Measurements from ENCODE around the gene EVPLL.
"Not testable (repeated sequence)": the region's sequence is repeated elsewhere in the genome, so short reads cannot be mapped to it uniquely, and the experiment has no call there.

The EVPLL gene

DNA sequence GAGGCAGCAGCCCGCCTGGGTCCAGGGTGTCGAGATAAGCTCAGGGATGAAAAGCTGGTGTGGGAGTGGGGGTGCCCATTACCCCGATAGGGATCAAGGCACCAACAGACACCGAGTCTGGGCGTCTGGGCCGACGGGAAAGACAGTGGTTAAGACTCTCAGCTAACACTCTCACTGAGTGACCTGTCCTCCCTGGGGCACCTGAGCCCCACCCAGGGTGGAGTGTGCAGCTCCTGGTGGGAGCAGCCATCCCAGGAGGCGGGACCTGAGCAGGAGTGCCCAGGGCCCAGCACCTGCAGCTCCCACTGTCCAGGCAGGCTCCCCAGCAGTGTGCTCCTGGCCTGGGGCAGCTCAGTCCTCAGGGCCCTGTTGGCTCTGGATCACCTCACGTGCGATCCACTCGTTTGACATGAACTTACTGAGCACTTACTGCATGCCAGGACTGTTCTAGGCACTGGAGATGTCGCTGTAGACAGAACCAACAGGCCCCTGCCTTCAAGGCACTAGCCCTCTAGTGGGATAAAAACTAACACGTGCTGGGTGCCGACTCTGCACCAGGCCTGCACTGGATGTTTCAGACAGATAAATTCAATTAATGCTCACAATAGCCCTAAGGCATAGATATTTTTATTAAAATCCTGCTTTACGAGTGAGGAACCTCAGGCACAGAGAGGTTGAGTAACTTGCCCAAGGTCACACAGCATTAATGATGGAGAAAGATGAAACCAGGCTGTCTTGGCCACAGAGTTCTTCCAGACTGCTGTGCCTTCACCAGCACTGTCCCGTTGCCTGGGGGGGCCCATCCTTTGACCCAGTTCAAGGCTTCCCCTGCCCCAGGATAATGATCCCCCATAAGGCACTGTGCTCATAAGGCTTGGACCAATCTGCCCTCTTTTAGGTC is 1.9 kb downstream of the EVPLL start:
- DNase-seq: no peak

DNA sequence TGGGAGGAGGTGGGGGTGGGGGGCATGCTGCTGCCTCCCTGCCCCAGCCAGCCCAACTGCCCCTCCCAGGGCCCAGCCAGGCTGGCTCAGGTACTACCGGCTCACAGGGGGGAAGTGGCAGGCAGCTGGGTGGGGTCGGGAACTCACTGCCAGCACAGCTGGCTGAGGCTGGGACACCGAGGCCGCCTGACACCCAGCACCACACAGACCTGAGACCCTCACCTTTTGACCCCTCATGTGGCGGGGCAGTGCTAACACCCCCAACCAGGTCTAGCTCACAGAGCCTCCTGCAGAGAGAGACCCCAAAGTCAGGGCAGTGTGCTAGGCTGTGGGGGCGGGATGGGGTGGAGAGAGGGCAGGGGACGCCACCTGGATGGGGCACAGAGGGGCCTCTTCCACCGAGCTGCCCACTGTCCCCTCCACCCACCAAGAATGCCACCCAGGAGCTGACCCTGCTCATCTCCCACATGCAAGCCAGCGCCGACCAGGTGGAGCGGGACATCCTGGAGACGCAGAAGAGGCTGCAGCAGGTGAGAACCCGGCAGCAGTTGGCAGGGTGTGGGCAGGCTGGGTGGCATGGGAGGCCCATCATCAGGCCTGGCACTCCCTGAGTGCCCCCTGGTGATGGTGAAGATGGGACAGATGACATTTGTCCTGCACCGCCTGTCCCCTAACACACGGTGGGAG is 3.0 kb downstream of the EVPLL start:
- no peak for DNase-seq

DNA sequence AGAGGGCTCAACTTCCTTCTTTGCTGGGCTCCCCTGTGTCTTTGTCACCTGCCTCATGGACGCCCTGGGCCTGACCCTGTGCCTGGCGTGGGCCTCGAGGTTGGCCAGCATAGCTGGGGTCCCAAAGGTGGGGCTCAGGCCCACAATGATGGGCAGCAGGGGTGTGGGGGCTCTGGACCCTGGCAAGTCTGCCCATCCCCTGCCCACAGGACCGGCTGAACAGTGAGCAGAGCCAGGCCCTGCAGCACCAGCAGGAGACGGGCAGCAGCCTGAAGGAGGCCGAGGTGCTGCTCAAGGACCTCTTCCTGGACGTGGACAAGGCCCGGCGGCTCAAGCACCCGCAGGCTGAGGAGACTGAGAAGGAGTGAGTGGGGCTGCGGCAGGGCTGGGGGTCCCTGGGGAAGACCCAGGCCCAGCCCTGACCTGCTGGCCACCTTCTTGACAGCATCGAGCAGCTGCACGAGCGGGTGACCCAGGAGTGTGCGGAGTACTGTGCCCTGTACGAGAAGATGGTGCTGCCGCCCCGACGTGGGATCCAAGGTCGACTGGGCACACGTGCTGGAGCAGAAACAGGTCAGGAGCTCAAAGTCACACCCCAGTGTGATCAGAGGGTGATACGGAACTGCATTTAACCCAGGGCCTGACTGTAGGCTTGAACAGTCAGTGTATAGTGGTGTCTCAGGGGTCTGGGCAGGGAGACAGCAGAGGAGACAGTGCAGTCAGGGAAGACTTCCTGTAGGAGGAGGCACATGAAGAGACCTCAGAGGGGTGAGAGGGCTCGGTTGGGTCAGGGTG is 3.8 kb downstream of the EVPLL start:
- no peak for DNase-seq

DNA sequence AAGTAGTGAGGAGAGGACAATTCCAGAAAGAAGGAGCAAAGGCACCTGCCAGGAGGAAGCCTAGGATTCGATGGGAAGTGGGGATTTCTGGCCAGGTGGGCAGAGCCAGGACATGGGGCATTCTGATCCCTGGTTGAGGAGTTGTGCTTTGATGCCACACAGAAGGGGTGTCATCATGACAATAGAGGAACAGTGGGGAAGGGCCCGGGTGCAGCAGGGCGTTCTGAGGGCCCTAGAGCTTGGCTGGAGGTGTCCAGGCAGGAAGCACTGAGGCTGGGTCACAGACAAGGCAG is 4.3 kb downstream of the EVPLL start:
- DNase-seq: no peak

DNA sequence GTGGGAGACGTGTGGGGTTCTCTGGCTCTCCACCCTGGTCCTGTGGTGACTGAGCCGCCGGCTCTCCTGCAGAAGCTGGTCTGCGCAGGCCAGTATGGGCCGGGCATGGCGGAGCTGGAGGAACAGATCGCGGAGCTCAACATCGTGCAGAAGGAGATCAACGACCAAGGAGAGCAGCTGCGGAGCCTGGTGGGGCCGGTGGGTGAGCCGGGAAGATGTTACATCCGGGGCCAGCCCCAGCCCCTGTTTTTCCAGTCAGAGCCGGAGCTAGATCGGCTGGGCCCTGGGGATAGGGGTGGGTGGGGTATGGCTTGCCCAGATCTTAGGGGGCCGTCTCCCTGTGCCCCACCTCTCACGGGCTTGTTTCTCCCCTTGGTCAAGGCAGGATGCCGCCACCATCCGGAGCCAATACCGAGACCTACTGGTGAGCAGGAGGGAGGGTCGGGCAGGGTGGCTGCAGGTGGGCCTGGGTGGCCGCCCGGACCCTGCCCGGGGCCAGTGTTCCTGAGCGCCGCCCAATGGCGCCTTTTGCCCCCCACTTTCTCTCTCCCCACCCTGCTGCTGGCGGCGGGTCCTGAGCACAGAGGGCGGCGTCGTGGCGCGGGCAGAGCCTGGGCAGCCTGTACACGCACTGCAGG is 5.0 kb downstream of the EVPLL start:
- DNase-seq: no peak

DNA sequence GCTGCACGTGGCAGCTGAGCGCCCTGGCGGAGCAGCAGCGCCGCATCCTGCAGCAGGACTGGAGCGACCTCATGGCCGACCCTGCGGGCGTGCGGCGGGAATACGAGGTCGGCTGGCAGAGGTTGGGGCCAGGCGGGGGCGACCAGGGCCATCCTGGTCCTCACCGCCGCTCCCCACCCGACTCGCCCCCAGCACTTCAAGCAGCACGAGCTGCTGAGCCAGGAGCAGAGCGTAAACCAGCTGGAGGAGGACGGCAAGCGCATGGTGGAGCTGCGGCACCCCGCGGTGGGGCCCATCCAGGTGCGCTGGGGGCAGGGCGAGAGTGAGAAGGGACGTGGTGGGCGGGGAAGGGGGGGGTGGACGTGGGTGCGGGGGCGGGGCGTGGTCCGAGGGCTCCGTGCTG is 5.5 kb downstream of the EVPLL start:
- DNase-seq: not testable (repeated sequence)

DNA sequence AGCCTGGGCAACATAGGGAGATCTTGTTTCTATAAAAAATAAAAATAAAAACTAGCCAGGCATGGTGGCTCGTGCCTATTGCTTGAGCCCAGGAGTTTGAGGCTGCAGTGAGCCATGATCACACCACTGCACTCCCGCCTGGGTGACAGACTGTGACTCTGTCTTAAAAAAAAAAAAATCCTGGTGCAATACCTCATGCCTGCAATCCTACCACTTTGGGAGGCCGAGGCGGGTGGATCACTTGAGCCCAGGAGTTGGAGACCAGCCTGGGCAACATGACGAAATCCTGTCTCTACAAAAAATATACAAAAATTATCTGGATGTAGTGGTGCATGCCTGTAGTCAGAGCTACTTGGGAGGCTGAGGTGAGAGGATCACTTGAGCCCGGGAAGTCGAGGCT is 6.7 kb downstream of the EVPLL start:
- DNase-seq: not testable (repeated sequence)

DNA sequence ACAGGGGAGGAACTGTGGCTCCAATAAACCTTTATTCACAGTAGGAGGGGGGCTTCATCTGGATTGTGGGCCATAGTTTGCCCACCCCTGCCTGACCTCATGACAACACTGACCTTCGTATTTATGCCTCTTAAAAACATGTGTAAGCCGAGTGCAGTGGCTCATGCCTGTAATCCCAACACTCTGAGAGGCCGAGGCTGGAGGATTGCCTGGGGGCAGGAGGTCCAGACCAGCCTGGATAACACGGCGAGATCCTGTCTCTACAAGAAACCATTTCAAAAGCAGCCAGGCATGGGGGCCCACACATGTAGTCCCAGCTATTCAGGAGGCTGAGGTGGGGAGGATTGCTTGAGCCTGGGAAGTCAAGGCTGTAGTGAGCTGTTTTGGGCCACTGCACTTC is 10.0 kb downstream of the EVPLL start:
- DNase-seq: not testable (repeated sequence)

DNA sequence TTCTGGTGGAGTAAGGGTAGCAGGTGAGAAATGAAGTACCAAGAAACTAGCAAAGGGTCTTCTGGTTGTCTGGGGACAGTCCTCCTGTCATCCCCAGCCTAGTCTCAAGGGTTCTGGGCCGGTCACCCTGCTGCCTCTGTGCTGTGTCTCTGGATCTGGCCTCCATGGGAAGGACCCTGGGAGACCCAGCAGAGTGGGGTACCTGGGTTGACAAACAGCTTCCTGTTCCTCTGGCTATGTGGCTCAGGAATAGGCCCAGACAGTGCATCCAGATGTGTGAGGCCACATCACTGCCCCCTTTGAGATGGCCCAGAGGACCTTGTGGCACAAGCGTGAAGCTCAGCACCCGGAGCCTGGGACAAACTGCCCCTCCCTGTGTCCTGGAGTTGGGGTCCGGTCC is 10.7 kb downstream of the EVPLL start:
- DNase-seq: not testable (repeated sequence)

DNA sequence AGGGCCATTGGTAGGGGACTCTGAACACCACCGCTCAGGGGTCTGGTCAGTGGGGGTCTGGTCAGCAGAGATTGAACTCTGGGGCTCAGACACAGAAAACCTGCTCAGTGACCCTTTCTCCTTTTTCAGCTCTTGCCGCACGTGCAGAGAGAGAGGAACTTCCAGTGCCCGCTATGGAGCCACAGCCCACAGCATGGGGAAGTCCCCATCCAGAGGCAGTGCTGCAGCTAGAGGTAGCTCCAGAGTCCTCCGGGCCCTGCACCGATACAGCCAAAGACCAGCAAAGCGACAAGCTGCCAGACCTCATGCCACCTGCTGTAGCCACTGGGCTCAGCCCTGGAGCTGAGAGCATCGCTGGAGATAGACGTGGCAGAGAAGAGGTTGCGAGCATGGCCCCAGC is 11.2 kb downstream of the EVPLL start:
- not testable (repeated sequence) for DNase-seq

DNA sequence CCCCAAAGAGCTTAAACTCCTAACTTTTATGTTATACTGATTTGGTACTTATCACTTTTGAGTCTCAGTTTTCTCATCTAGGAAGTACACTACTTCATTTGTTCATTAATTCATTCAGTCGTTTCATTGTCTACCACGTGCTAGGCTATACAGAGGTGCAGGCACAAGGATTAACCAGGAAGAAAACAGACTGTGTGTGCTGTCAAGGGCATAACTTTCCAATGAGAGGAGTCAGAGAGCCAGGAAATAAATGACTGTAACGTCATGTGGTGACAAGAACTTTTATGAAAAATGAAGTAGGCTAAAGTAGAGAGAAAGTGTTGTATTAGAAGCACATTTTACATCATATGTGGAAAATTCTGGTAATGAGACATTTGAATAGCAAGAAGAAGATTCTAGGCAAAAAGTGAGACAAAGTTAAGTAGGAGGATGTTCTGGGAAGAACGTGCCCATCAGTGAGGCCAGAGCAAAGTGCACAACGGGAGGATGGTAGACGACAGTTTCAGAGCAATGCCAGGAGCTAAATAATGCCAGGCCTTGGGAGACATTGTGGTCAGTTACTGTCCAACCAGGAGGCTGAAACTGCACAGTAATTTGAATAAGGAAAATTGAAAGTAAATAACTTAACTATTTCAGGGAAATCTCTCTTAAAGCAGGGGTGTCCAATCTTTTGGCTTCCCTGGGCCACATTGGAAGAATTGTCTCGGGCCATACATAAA is 24.5 kb downstream of the EVPLL start:
- not testable (repeated sequence) for DNase-seq

DNA sequence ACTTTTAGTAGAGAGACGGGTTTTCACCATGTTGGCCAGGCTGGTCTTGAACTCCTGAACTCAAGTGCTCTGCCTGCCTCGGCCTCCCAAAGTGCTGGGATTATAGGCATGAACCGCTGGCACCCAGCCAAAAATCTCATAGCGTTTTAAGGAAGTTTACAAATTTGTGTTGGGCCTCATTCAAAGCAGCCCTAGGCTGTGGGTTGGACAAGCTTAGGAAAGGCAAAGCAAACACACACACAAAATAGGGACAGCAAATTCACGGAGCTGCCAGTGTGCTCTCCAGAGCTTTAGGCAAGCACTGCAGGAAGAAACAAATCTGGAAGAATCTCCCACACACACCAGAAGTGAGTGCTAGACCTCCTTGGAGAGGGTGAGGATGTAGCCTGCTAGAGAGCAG is 25.6 kb downstream of the EVPLL start:
- DNase-seq: not testable (repeated sequence)

DNA sequence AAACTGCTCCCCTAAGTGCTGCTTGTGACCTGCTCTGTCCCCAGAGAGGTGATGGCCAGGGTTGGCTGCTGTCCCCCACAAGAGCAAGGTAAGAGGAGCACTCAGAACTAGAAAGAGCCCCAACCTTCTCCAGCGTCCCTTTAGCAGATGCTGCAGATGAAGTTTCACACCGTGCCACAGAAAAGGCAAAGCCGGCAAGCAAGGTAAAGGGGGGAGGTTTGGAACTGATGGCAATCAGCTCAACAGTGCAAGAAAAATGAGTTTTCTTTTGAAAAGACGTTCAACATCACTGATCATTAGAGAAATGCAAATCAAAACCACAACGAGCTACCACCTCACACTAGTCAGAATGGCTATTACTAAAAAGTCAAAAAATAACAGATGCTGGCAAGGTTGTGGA is 26.0 kb downstream of the EVPLL start:
- DNase-seq: not testable (repeated sequence)

DNA sequence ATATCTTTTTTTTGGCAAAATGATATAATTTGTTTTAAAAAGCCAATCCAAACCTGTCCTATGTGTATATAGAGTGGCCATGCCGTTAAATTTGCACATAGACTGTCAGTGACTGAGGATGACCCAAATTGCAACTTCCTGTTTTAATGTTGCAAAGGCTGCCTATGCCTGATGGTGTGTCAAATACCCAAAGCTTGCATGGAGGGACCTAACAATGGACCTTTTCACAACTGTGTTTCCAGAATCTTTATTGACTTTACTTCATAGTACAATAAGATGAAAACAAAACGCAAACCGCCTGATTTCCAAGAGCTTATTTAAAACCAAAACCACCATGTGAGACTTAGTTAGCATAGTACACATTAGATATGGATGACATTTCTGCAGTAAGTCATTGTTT is 31.3 kb downstream of the EVPLL start:
- DNase-seq: not testable (repeated sequence)

DNA sequence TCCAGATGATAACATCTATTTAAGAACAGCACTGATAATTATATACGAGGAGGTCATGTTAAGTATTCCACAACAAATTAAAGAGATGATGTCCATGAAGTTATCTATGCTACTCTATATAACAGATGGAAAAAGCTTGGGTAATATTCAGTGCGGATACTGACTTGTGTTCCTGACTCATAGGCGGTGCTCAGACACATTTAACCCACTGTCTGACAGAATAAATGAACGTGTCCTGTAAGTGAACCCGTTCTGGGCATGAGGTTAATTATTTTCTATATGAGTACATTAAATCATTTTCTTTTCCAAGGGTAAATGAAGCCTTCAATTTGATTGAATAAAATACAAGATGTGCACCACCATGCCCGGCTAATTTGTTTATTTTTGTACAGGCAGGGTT is 31.7 kb downstream of the EVPLL start:
- DNase-seq: not testable (repeated sequence)

DNA sequence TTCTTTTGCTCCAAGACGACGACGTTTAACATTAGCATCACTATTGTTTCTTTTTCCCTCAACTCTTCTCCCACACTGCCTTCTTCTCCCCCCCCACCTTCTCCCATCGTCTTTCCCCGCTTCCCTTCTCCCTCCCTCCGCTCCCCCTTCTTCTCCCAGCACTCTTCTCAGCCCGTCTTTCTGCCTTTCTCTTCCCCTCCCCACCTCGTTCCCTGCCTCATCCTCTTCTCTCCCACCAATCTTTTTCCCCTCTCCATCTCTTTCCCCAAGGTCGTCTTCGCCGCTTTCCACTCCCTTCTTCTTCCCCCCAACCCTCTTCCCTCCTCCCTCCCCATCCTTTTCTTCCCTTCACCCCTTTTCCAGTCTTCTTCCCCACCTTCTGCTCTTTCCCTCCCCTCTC is 33.2 kb downstream of the EVPLL start:
- not testable (repeated sequence) for DNase-seq

DNA sequence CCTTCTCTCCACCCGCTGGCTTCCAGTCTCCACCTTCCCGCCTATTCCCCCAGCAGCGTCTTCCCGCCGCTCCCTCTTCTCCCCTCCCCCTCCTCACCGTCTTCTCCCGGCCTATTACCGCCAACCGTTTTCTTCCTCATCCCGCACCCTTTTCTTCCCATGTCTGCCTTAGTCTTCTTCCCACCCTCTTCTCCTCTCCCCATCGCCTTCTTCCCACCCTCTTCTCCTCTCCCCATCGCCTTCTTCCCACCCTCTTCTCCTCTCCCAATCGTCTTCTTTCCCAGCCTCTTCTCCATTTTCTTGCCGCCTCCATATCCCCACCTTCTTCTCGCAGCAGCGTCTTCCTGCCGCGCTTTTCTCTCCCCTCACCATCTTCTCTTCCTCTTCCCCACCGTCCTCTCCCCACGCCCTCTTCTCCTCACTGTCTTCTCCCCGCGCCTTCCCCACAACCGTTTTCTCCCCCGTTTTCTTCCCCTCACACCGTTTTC is 33.8 kb downstream of the EVPLL start:
- DNase-seq: not testable (repeated sequence)

DNA sequence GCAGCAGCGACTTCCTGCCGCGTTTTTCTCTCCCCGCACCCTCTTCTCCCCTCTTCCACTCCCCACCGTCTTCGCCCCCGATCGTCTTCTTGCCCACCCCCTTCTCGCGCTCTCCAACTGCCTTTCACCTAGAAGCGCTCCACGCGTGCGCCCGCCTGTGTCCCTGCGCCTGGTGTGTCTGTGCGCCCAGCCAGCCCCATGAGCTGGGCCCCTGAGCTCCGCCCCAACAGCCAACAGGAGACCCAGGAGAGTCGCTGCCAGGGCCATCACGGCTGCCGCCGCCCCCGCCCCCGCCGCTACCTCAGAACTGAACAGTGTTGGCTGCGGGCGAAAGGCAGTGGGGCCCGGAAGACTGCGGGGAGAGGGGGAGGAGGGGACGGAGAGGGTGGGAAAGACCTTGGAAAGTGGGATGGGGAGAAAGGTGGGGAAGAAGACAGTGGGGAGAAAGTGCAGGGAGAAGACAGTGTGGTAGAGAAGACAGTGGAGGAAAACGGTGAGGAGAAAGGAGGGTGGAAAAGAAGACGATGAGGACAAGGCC is 34.5 kb downstream of the EVPLL start:
- not testable (repeated sequence) for DNase-seq

DNA sequence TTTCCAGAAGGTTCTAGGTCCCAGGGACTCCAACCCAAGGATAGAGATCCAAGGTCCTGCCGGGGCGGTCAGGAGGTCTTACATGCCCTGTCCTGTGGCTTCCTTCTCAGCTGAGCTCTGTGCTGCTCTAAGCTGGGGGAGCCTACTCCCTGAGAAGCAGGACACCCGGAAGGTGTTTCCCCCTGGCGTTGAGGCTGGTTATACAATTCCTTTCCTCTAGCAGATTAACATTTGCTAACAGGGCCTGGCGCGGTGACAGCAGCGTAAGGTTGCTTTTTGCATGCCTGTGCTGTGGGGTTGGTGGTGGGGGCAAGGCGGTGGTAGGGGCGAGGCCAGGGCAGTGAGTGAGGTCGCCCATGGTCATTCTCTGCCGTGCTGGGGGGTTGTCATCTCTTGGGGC is 43.9 kb downstream of the EVPLL start:
- DNase-seq: not testable (repeated sequence)

DNA sequence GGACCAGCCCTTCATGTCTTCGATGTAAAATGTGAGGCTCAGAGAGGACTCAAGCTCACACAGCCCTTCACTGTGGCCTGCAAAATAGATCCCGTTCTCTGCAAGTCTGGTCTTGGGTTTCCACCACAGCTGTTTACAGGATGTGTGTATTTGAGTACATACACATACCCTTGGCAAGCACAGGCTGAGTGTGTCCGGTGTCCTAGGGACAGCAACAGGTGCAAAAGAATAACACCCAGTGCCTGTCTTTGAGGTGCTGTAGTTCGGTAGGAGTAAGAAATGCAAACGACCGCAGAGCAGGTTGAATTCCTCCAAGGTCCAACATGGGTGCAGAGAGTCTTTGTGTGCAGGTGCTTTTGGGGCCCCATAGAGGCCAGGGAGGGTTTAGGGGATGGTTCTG is 44.9 kb downstream of the EVPLL start:
- not testable (repeated sequence) for DNase-seq

DNA sequence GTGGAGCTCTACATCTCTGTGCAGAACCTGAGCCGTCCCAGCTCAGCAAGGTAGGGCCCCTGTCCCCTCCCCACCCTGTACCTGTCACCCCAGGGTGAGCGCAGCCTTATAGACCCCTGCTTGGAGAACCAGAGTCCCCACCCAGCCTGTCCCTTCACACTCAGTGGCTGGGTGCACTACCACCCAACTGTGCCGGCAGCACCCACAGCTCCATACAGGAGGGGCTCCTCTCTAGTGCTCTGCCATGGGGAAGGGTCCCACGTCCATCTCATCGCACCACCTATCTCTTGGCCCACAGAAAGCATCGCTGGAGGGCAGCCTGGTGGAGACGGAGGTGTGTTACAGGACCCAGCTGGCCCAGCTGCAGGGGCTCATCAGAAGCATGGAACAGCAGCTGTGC is 45.4 kb downstream of the EVPLL start:
- DNase-seq: not testable (repeated sequence)

DNA sequence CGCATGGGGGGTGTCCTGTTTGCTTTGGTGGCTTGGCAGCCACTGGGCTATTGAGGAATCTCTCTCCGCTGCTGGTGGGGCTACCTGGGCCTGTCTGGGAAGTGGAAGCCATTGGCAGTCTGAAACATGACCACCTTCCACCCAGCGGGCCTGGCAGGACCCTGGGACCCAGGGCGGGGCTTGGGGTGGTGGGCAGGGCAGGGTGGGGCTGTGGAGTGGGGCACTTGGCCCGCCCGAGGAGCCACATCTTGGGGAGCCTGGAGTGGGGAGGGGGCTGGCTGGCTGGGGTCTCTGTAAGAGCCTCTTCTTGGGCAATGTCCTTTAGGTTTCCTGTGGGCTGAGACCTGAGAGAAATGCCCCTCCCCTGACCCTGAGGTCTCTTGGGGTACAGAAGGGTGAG is 48.0 kb downstream of the EVPLL start:
- DNase-seq: not testable (repeated sequence)
